OCI-LY1 (cell line): ENCODE data around the gene ELMO1.

Source experiments
- H2AFZ ChIP-seq: fragments of 200-600 bp; sonication (generic), shearing (Covaris generic); 2 replicates; pipeline ENCODE4 v1.6.0; 2014; ENCODE audit warnings: antibody characterized with exemption, mild to moderate bottlenecking, low read length
- H3F3A ChIP-seq: fragments of 200-600 bp; sonication (generic), shearing (Covaris generic); 2 replicates; pipeline ENCODE4 v1.6.0; 2014; ENCODE audit warnings: mild to moderate bottlenecking, antibody characterized with exemption, low read length, moderate library complexity; ENCODE audit not compliant: insufficient read depth
- H3K27ac ChIP-seq: fragments of 200-600 bp; sonication (generic); 2 replicates; pipeline ENCODE4 v1.5.1; 2014; ENCODE audit warnings: low read length, mixed run types, mild to moderate bottlenecking, low read depth; ENCODE audit not compliant: poor library complexity, severe bottlenecking
- H3K27me3 ChIP-seq: fragments of 200-600 bp; sonication (generic); 2 replicates; pipeline ENCODE4 v1.6.0; 2014; ENCODE audit warnings: antibody characterized with exemption, mild to moderate bottlenecking, low read length, moderate library complexity; ENCODE audit not compliant: insufficient read depth
- H3K36me3 ChIP-seq: fragments of 200-600 bp; sonication (generic); 2 replicates; pipeline ENCODE4 v1.6.1; 2014; ENCODE audit warnings: mild to moderate bottlenecking, antibody characterized with exemption, low read length, moderate library complexity, mixed read lengths; ENCODE audit not compliant: insufficient read depth
- H3K4me1 ChIP-seq: fragments of 200-600 bp; sonication (generic); 2 replicates; pipeline ENCODE4 v1.5.1; 2014; ENCODE audit warnings: mild to moderate bottlenecking, low read length, moderate library complexity; ENCODE audit not compliant: insufficient read depth, severe bottlenecking
- H3K4me2 ChIP-seq: fragments of 200-600 bp; sonication (generic), shearing (Covaris generic); 2 replicates; pipeline ENCODE4 v1.6.1; 2014; ENCODE audit warnings: low read length
- H3K4me3 ChIP-seq: fragments of 200-600 bp; sonication (generic); 2 replicates; pipeline ENCODE4 v1.5.1; 2014; ENCODE audit warnings: low read length, low read depth, mild to moderate bottlenecking, mixed read lengths; ENCODE audit not compliant: poor library complexity, severe bottlenecking
- H3K79me2 ChIP-seq: fragments of 200-600 bp; shearing (Covaris generic); 2 replicates; pipeline ENCODE4 v1.6.1; 2016; ENCODE audit warnings: mixed run types, low read length, mixed read lengths; ENCODE audit not compliant: insufficient read depth
- H3K9ac ChIP-seq: fragments of 200-600 bp; sonication (generic), shearing (Covaris generic); 2 replicates; pipeline ENCODE4 v1.6.1; 2014; ENCODE audit warnings: mild to moderate bottlenecking, low read length, mixed read lengths
- H3K9me2 ChIP-seq: fragments of 200-600 bp; sonication (generic), shearing (Covaris generic); 2 replicates; pipeline ENCODE4 v1.6.1; 2014; ENCODE audit warnings: low read depth, mild to moderate bottlenecking, low read length, mixed read lengths
- H3K9me3 ChIP-seq: fragments of 200-600 bp; shearing (Covaris generic); 2 replicates; pipeline ENCODE4 v1.6.1; 2014; ENCODE audit warnings: low read length, mixed read lengths
- H4K20me1 ChIP-seq: fragments of 200-600 bp; sonication (generic), shearing (Covaris generic); 2 replicates; pipeline ENCODE4 v1.6.0; 2016; ENCODE audit warnings: mild to moderate bottlenecking, low read length; ENCODE audit not compliant: insufficient read depth
- EZH2 ChIP-seq: fragments of 200-600 bp; sonication (generic), shearing (Covaris generic); IDR thresholded peaks from 2 replicates; pipeline ENCODE4 v1.8.0; 2017; ENCODE audit warnings: borderline replicate concordance, mixed run types, mild to moderate bottlenecking, antibody characterized with exemption, low read length, moderate library complexity, mixed read lengths
- TF ChIP-seq, protein P1 (sequence below): fragments of 200-600 bp; sonication (generic), shearing (Covaris generic); IDR thresholded peaks from 2 replicates; pipeline ENCODE4 v1.5.1; 2017; ENCODE audit warnings: mild to moderate bottlenecking, antibody characterized with exemption, low read length, moderate library complexity, mixed read lengths

The ELMO1 gene

DNA sequence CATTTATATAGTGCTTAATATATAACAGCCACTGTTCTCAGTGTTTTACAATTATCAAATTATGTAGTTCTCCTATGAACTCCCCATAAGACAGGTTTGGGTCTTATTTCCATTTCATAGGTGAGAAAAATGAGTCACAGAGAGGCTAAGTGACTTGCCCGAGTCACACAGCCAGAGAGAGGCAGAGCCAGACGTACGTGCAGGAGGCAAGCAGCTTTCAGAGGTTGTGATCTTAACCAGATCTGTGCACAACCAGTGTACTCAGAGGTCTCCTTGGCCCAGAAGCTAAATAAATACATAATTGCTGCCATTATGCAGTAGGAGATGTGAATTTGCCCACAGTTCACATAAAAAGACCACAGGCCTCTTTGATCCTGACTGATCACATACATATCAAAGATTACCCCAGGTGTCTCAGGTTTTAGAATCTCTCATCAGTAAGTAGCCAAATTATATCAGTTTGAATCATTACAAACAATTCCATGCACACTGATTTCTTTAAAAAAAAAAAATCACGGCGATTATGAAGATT is 419.7 kb downstream of the ELMO1 start:
- no peak overlapping the region for H3K4me2 ChIP-seq

DNA sequence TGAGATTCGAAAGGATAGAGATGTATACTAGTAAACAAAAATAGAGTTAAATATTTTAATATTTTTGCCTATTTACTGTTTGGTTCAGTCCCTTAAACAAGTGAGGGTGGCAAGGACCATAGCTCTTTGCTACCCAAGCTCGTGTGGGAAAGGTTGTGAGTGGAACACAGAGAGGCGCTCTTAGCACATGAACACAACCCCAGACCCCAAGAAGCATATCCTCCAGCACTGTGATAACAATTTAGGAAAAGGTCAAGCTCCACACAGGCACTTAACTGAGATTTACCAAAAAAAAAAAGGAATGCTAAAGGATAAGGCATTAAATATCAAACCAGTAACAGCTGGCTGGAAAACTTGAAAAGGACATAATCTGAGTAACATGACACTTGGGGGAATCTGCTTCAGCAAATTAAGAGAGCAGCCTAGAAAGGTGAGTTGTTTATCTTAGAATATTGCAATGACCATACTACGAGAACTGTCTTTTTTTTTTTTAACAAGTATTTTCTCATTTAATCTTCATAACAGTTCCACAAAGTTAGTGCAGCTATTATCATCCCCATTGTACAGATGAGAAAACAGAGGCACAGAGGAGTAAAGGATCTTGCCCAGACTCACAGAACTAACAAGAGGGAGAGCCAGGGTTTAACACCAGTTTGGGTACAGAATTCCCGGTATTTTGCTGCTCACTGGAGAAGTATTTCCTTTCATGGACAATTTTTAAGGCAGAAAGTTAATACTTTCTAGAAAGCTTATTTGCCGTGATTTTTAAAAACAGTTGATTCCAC is 420.9 kb downstream of the ELMO1 start:
- H3K4me3 ChIP-seq = no peak overlapping the region
- no peak overlapping the region for H3K4me2 ChIP-seq
- H3K4me1 ChIP-seq = no peaks in the 10 kb centered on the region
- H3K9me3 ChIP-seq = no peaks in the 10 kb centered on the region
- H3K79me2 ChIP-seq = no peaks in the 10 kb centered on the region
- H3F3A ChIP-seq = no peaks in the 10 kb centered on the region
- H2AFZ ChIP-seq = no peak overlapping the region
- H3K27ac ChIP-seq = no peak overlapping the region
- no peaks in the 10 kb centered on the region for H3K27me3 ChIP-seq
- no peaks in the 10 kb centered on the region for H3K9me2 ChIP-seq
- no peak for TF ChIP-seq EZH2
- TF ChIP-seq, protein P1, sequence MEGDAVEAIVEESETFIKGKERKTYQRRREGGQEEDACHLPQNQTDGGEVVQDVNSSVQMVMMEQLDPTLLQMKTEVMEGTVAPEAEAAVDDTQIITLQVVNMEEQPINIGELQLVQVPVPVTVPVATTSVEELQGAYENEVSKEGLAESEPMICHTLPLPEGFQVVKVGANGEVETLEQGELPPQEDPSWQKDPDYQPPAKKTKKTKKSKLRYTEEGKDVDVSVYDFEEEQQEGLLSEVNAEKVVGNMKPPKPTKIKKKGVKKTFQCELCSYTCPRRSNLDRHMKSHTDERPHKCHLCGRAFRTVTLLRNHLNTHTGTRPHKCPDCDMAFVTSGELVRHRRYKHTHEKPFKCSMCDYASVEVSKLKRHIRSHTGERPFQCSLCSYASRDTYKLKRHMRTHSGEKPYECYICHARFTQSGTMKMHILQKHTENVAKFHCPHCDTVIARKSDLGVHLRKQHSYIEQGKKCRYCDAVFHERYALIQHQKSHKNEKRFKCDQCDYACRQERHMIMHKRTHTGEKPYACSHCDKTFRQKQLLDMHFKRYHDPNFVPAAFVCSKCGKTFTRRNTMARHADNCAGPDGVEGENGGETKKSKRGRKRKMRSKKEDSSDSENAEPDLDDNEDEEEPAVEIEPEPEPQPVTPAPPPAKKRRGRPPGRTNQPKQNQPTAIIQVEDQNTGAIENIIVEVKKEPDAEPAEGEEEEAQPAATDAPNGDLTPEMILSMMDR = no peak
- H4K20me1 ChIP-seq = no peaks in the 10 kb centered on the region
- H3K9ac ChIP-seq = no peak overlapping the region
- H3K36me3 ChIP-seq = peaks cover 34% of the 10 kb centered on the region; the same call in 1 of the 2 replicates

More for the DNA sequence above, 419.7 kb downstream of the ELMO1 start:
- H3K27me3 ChIP-seq = no peaks in the 10 kb centered on the region
- no peak overlapping the region for H3K9ac ChIP-seq
- no peak overlapping the region for H3K4me3 ChIP-seq
- no peaks in the 10 kb centered on the region for H3F3A ChIP-seq
- H3K36me3 ChIP-seq = peaks cover 42% of the 10 kb centered on the region; the same call in 1 of the 2 replicates
- no peak overlapping the region for H3K27ac ChIP-seq
- H3K4me1 ChIP-seq = no peaks in the 10 kb centered on the region
- no peak overlapping the region for H2AFZ ChIP-seq
- H3K79me2 ChIP-seq = no peaks in the 10 kb centered on the region
- H3K9me2 ChIP-seq = no peaks in the 10 kb centered on the region
- no peak for TF ChIP-seq EZH2
- TF ChIP-seq, protein P1 = no peak
- H4K20me1 ChIP-seq = no peaks in the 10 kb centered on the region
- H3K9me3 ChIP-seq = no peaks in the 10 kb centered on the region

DNA sequence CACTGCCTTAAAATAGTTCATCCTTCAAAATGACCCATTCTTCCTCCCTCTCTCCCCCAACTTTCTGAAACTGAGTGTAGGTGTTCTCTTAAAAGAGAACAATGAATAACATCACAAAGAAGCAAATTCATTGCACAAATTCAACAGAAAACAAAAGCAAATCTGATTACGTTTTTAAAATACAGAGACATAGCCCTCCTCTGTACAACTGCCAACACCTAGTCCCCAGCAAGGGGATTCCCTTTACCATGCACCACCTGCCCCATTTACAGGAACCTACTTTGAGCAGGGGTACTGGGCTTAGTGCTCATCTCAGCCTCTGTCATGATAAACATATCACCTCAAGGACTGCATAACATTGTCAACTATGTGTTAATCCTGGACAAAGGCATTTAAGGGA is 421.6 kb downstream of the ELMO1 start:
- H2AFZ ChIP-seq = no peak overlapping the region
- no peaks in the 10 kb centered on the region for H3F3A ChIP-seq
- TF ChIP-seq EZH2 = no peak
- TF ChIP-seq, protein P1 = no peak
- H3K4me1 ChIP-seq = no peaks in the 10 kb centered on the region
- no peaks in the 10 kb centered on the region for H3K9me3 ChIP-seq
- no peak overlapping the region for H3K4me3 ChIP-seq
- H3K4me2 ChIP-seq = no peak overlapping the region
- peaks cover 34% of the 10 kb centered on the region; the same call in 1 of the 2 replicates for H3K36me3 ChIP-seq
- no peak overlapping the region for H3K9ac ChIP-seq
- H3K27ac ChIP-seq = no peak overlapping the region
- H3K79me2 ChIP-seq = no peaks in the 10 kb centered on the region
- H3K27me3 ChIP-seq = no peaks in the 10 kb centered on the region
- H4K20me1 ChIP-seq = no peaks in the 10 kb centered on the region
- H3K9me2 ChIP-seq = no peaks in the 10 kb centered on the region
